Mammary epithelial cell (primary cell): ENCODE measurements around the gene TMEM150A.

Experiments used
- EZH2 ChIP-seq: IDR thresholded peaks from 2 replicates; pipeline ENCODE4 v1.6.1; 2012; ENCODE audit warnings: low read length, inconsistent platforms, borderline replicate concordance
- TF ChIP-seq, protein P1 (sequence below), 2 donors: IDR thresholded peaks in 1 of 2; conservative IDR thresholded peaks in 1 of 2; 2 replicates each; pipeline ENCODE4 v1.5.1; 2011 to 2012; ENCODE audit warnings: inconsistent platforms in 2 of 2, low read length in 2 of 2, mild to moderate bottlenecking in 2 of 2, control low read depth in 1 of 2, low read depth in 1 of 2; ENCODE audit not compliant: insufficient read depth in 1 of 2; ENCODE audit errors: extremely low read depth in 1 of 2

DNA sequence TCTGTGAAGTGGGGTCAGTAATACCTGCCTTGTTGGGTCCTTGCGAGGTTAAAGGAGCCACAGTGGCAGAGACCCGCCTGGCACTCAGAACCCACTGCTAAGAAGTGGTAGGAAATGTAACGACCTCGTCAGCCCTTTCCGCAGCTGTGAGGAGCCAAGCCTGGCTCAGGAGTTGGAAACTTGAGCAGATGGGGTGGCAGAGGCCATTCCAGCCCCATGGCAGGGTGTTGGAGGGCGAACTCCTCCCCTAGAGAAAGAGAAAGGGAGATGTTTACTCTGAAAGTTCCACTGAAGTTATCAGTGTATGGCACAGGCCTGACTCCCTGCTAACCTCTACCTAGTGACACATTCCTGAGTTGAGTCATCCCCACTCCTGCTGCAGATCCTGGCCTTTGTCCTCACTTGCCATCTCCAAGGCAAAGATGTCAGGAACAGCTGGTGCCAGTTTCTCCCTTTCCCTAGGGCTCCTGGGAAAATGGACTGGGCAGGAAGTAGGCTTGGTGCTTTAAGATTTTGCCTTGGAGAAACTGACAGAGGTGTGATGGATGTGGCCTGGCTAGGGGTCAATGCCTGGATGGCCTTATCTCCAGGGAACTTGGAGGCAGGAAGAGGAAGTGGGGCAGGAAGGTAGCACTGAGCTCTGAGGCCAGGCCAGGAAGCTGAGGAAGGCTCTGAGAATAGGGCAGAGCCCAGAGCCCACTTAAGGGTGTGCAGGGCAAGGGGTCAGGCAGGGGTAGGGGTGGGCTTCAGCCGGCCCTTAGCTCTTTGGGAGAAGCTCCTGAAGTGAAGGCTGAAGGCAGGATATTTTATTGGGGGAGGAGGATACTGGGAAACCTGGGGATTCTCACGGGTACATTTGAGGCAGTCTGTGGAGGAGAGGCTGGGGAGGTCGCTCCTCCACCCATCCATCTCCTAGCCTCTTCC is 17.4 kb downstream of the TMEM150A start:
- TF ChIP-seq, protein P1, sequence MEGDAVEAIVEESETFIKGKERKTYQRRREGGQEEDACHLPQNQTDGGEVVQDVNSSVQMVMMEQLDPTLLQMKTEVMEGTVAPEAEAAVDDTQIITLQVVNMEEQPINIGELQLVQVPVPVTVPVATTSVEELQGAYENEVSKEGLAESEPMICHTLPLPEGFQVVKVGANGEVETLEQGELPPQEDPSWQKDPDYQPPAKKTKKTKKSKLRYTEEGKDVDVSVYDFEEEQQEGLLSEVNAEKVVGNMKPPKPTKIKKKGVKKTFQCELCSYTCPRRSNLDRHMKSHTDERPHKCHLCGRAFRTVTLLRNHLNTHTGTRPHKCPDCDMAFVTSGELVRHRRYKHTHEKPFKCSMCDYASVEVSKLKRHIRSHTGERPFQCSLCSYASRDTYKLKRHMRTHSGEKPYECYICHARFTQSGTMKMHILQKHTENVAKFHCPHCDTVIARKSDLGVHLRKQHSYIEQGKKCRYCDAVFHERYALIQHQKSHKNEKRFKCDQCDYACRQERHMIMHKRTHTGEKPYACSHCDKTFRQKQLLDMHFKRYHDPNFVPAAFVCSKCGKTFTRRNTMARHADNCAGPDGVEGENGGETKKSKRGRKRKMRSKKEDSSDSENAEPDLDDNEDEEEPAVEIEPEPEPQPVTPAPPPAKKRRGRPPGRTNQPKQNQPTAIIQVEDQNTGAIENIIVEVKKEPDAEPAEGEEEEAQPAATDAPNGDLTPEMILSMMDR (conservative IDR thresholded peaks at IDR 0.05 in 1 of 2, IDR thresholded peaks at IDR 0.05 in 1 of 2; ENCODE audit: extremely low read depth in 1 of 2, insufficient read depth in 1 of 2, low read depth in 1 of 2, low read length in 2 of 2), result no peak
- no peak for TF ChIP-seq EZH2
